ENCODE data around the gene MVK.

GRCh38 chr12:109557805-109558204, 15.8 kb upstream of the MVK start:
- no peak for TF ChIP-seq CTCF (IDR thresholded peaks at IDR 0.05)
- no peak for TF ChIP-seq POLR2A (IDR thresholded peaks at IDR 0.05)
- no peak for TF ChIP-seq EP300 (IDR thresholded peaks at IDR 0.05)
